K562 (cell line): Measurements from ENCODE around the gene MRPL11. TPM values are rescaled to one million over a fixed set of nuclear protein-coding genes. Genes with fewer than 3 reads are reported as not detected.

Source experiments
- CBFA2T2 ChIP-seq: fragments of 450-650 bp; conservative IDR thresholded peaks from 2 replicates; pipeline ENCODE4 v1.6.1; 2017; ENCODE audit warnings: mild to moderate bottlenecking
- E4F1 ChIP-seq: fragments of 250-450 bp; sonication (Bioruptor Pico); IDR thresholded peaks from 2 replicates; pipeline ENCODE4 v1.5.0; 2021; ENCODE audit warnings: mild to moderate bottlenecking, borderline replicate concordance
- EP300 ChIP-seq: IDR thresholded peaks from 2 replicates; pipeline ENCODE4 v1.6.1; 2012; ENCODE audit warnings: low read length, improper control_type of control experiment
- ERF ChIP-seq: fragments of 450-650 bp; formaldehyde crosslinking; IDR thresholded peaks from 2 replicates; pipeline ENCODE4 v1.4.0; 2020; ENCODE audit warnings: mild to moderate bottlenecking, mixed read lengths
- JUND ChIP-seq, 2 experiments: IDR thresholded peaks; 2 replicates in 1 of 2; 3 replicates in 1 of 2; pipeline ENCODE4 v1.6.1; 2011; ENCODE audit warnings: borderline replicate concordance in 2 of 2, low read depth in 2 of 2, low read length in 2 of 2, improper control_type of control experiment in 1 of 2, missing biosample characterization in 1 of 2, missing genetic modification characterization in 1 of 2, missing genetic modification reagents in 1 of 2
- MAFG ChIP-seq: fragments of 450-650 bp; conservative IDR thresholded peaks from 2 replicates; pipeline ENCODE4 v1.6.1; 2016; ENCODE audit warnings: missing genetic modification characterization, missing compliant biosample characterization
- NFXL1 ChIP-seq: fragments of 450-650 bp; formaldehyde crosslinking; IDR thresholded peaks from 2 replicates; pipeline ENCODE4 v1.4.0; 2021; ENCODE audit warnings: mild to moderate bottlenecking
- PTBP1 ChIP-seq: fragments of 200-400 bp; formaldehyde crosslinking; IDR thresholded peaks from 2 replicates; pipeline ENCODE4 v1.6.1; 2017; ENCODE audit warnings: low read depth, low read length
- TCF3 ChIP-seq: sonication (generic); formaldehyde crosslinking; IDR thresholded peaks from 2 replicates; pipeline ENCODE4 v1.4.0; 2020; ENCODE audit warnings: mild to moderate bottlenecking, missing genetic modification reagents
- ZC3H11A ChIP-seq: IDR thresholded peaks from 2 replicates; pipeline ENCODE4 v1.6.1; 2012; ENCODE audit warnings: low read depth, low read length, improper control_type of control experiment
- polyA plus RNA-seq, 8 experiments: library from polyadenylated mRNA; depleted of rRNA in 4 of 8; stranded (reverse) in 5 of 8; unstranded in 3 of 8; fragments of >200 nt; fragmentation: Nextera tagmentation in 2 of 8; fragmentation: Illumina TruSeq in 1 of 8; extraction: Ambion mirVana in 2 of 8; extraction: Trizol in 1 of 8; gene quantifications; 2 replicates each; pipeline versions ENCODE4 v1.2.1 to v1.2.3, GENCODE V29; 2011 to 2014; ENCODE audit warnings: inconsistent platforms in 1 of 8, missing spikeins in 1 of 8
- total RNA-seq, 7 experiments: library from RNA; depleted of rRNA in 6 of 7; stranded (reverse); fragments of >200 nt in 6 of 7; fragmentation: Illumina TruSeq in 2 of 7; extraction: Trizol in 2 of 7; gene quantifications; 2 replicates each; pipeline versions ENCODE4 v1.2.1 to v1.2.3, GENCODE V29; 2011 to 2021; ENCODE audit warnings: low replicate concordance in 1 of 7
- TF ChIP-seq, protein P1 (sequence below), 2 experiments: fragments of 450-650 bp; conservative IDR thresholded peaks; 2 replicates each; pipeline ENCODE4 v1.6.1; 2017; ENCODE audit warnings: mild to moderate bottlenecking in 2 of 2, moderate library complexity in 2 of 2
- TF ChIP-seq, protein P2 (sequence below): fragments of 450-650 bp; formaldehyde crosslinking; IDR thresholded peaks from 2 replicates; pipeline ENCODE4 v1.4.0; 2020; ENCODE audit warnings: mild to moderate bottlenecking, moderate library complexity
- TF ChIP-seq, protein P3 (sequence below): IDR thresholded peaks from 3 replicates; pipeline ENCODE4 v1.6.1; 2011; ENCODE audit warnings: borderline replicate concordance, mild to moderate bottlenecking; ENCODE audit not compliant: insufficient read length, insufficient read depth
- TF ChIP-seq, protein P4 (sequence below), 2 experiments: IDR thresholded peaks; 2 replicates each; pipeline ENCODE4 v1.6.1; 2012; ENCODE audit warnings: improper control_type of control experiment in 2 of 2, low read depth in 2 of 2, low read length in 2 of 2, borderline replicate concordance in 1 of 2

Gene MRPL11
- total and polyA plus RNA-seq, 9 of the 15 experiments (the other 6 are each of a cell fraction or from before 2014, with no cell fraction given): 33.0 to 173 (median 91.9) TPM

DNA sequence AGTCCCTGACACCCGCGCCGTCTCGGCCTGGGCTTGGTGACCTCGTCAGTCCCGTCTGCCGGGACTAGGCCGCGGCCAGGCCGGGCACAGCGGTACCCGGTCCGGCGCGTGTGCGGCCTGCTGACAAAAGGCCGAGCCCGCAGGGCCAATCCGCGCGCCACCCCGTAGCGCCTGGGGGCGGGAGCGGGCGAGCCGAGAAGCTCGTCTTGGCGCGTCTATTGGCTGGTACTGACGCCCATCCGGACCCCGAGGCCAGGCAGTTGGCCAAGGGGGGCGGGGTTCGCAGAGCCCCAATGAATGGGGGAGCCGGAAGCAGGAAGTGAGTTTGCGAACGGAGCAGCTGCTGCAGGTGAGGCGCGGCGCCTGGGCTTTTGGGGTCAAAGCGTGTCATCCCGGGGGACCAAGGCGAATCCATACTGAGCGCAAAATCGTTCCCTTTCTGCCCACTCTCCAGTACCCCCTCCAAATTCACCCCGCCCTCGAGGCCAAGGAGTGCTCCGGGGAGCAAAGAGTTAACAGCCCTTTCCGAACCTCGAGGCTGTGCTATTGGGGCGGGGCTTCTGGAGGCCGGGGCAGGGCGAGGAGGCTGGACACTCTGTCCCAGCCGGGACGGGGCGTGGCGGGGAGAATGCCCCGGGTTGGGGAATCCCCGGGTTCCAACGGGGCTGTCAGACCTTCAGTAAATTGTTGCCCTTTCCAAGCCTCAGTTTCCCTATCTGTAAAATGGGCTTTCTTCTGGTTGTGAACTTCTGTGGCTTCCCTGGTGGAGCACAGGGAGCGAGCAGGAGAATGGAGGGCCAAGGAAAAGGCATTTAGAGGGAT is 41.7 kb upstream of the MRPL11 start, which contains the start of gene DPP3 (continued):
- TF ChIP-seq CBFA2T2 (no peak), ERF (CRISPR knock-in tag) (0 out of 2 replicates have a peak, but pooled peaks have one; percentile 49), EP300 (no peak), MAFG (tag) (no peak), TCF3 (CRISPR knock-in tag) (peak; percentile 48), JUND (IDR thresholded peaks at IDR 0.05; ENCODE audit: borderline replicate concordance, low read depth, low read length) (peak; percentile 18; the same call in 1 of the 2 replicates), JUND (tag; IDR thresholded peaks at IDR 0.05; ENCODE audit: borderline replicate concordance, low read depth, low read length) (no peak; the same call in 1 of the 3 replicates), NFXL1 (CRISPR knock-in tag) (no peak), E4F1 (CRISPR knock-in tag) (no peak), ZC3H11A (no peak), PTBP1 (0 out of 2 replicates have a peak, but pooled peaks have one; percentile 43)
- TF ChIP-seq, protein P1, sequence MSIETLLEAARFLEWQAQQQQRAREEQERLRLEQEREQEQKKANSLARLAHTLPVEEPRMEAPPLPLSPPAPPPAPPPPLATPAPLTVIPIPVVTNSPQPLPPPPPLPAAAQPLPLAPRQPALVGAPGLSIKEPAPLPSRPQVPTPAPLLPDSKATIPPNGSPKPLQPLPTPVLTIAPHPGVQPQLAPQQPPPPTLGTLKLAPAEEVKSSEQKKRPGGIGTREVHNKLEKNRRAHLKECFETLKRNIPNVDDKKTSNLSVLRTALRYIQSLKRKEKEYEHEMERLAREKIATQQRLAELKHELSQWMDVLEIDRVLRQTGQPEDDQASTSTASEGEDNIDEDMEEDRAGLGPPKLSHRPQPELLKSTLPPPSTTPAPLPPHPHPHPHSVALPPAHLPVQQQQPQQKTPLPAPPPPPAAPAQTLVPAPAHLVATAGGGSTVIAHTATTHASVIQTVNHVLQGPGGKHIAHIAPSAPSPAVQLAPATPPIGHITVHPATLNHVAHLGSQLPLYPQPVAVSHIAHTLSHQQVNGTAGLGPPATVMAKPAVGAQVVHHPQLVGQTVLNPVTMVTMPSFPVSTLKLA (conservative IDR thresholded peaks at IDR 0.05): peak; percentile 84 to 96
- TF ChIP-seq, protein P2, sequence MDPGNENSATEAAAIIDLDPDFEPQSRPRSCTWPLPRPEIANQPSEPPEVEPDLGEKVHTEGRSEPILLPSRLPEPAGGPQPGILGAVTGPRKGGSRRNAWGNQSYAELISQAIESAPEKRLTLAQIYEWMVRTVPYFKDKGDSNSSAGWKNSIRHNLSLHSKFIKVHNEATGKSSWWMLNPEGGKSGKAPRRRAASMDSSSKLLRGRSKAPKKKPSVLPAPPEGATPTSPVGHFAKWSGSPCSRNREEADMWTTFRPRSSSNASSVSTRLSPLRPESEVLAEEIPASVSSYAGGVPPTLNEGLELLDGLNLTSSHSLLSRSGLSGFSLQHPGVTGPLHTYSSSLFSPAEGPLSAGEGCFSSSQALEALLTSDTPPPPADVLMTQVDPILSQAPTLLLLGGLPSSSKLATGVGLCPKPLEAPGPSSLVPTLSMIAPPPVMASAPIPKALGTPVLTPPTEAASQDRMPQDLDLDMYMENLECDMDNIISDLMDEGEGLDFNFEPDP (CRISPR knock-in tag): no peak
- TF ChIP-seq, protein P3, sequence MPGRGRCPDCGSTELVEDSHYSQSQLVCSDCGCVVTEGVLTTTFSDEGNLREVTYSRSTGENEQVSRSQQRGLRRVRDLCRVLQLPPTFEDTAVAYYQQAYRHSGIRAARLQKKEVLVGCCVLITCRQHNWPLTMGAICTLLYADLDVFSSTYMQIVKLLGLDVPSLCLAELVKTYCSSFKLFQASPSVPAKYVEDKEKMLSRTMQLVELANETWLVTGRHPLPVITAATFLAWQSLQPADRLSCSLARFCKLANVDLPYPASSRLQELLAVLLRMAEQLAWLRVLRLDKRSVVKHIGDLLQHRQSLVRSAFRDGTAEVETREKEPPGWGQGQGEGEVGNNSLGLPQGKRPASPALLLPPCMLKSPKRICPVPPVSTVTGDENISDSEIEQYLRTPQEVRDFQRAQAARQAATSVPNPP: no peak
- TF ChIP-seq, protein P4, sequence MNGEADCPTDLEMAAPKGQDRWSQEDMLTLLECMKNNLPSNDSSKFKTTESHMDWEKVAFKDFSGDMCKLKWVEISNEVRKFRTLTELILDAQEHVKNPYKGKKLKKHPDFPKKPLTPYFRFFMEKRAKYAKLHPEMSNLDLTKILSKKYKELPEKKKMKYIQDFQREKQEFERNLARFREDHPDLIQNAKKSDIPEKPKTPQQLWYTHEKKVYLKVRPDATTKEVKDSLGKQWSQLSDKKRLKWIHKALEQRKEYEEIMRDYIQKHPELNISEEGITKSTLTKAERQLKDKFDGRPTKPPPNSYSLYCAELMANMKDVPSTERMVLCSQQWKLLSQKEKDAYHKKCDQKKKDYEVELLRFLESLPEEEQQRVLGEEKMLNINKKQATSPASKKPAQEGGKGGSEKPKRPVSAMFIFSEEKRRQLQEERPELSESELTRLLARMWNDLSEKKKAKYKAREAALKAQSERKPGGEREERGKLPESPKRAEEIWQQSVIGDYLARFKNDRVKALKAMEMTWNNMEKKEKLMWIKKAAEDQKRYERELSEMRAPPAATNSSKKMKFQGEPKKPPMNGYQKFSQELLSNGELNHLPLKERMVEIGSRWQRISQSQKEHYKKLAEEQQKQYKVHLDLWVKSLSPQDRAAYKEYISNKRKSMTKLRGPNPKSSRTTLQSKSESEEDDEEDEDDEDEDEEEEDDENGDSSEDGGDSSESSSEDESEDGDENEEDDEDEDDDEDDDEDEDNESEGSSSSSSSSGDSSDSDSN (IDR thresholded peaks at IDR 0.05; ENCODE audit: borderline replicate concordance in 1 of 2, low read depth in 2 of 2, low read length in 2 of 2): peak; percentile 65 to 73; a peak in 2 of 4 replicates
